H1 (cell line): ENCODE measurements around the gene GABRR1. TPM values are rescaled to one million over a fixed set of nuclear protein-coding genes. Genes with fewer than 3 reads are reported as not detected.

Source experiments
- E2F6 ChIP-seq: IDR thresholded peaks from 2 replicates; pipeline ENCODE4 v1.6.1; 2012; ENCODE audit warnings: inconsistent platforms
- EP300 ChIP-seq, 2 experiments: IDR thresholded peaks; 1 replicate in 1 of 2; 2 replicates in 1 of 2; pipeline ENCODE4 v1.6.1; 2011 to 2012; ENCODE audit warnings: low read depth in 2 of 2, low read length in 2 of 2, mild to moderate bottlenecking in 2 of 2, borderline replicate concordance in 1 of 2, inconsistent platforms in 1 of 2, moderate library complexity in 1 of 2
- HDAC6 ChIP-seq: IDR thresholded peaks from one replicate; pipeline ENCODE4 v1.7.1; 2012; ENCODE audit warnings: low read depth, mild to moderate bottlenecking, inconsistent platforms, low read length, moderate library complexity
- KDM5A ChIP-seq: fragments of 200-600 bp; IDR thresholded peaks from 2 replicates; pipeline ENCODE4 v1.7.1; 2012; ENCODE audit warnings: mild to moderate bottlenecking, low read length, inconsistent platforms, mixed read lengths
- POLR2AphosphoS5 ChIP-seq: IDR thresholded peaks from 2 replicates; pipeline ENCODE4 v1.6.1; 2011; ENCODE audit warnings: low read depth, low read length
- RFX5 ChIP-seq: IDR thresholded peaks from 2 replicates; pipeline ENCODE4 v1.6.1; 2011; ENCODE audit warnings: low read depth, low read length, improper control_type of control experiment, borderline replicate concordance
- polyA plus RNA-seq, 7 experiments: library from polyadenylated mRNA; depleted of rRNA in 3 of 7; stranded (reverse) in 5 of 7; unstranded in 2 of 7; fragments of >200 nt in 5 of 7; fragments of 200-250 nt in 2 of 7; gene quantifications; 1 replicate in 5 of 7; 2 replicates in 1 of 7; 4 replicates in 1 of 7; pipeline versions ENCODE4 v1.2.1 to v1.2.3, GENCODE V29; 2011 to 2013; ENCODE audit warnings: missing spikeins in 2 of 7, mixed read lengths in 2 of 7
- total RNA-seq: library from RNA; stranded (reverse); fragmentation: NEBNext Ultra II Directional; extraction: Animal tissue kit (Norgen Biotek cat#: 25700); gene quantifications from 2 replicates; pipeline ENCODE4 v1.2.1, GENCODE V29; 2021
- TF ChIP-seq, protein P1 (sequence below): fragments of 300-600 bp; sonication (generic); IDR thresholded peaks from 2 replicates; pipeline ENCODE4 v1.7.1; 2012; ENCODE audit warnings: low read length, moderate library complexity, mild to moderate bottlenecking, inconsistent platforms; ENCODE audit not compliant: insufficient replicate concordance

GABRR1 gene
- total and polyA plus RNA-seq, 2 of the 8 experiments (the other 6 are each of a cell fraction or from before 2014, with no cell fraction given) = 0.60 to 0.63 TPM

DNA sequence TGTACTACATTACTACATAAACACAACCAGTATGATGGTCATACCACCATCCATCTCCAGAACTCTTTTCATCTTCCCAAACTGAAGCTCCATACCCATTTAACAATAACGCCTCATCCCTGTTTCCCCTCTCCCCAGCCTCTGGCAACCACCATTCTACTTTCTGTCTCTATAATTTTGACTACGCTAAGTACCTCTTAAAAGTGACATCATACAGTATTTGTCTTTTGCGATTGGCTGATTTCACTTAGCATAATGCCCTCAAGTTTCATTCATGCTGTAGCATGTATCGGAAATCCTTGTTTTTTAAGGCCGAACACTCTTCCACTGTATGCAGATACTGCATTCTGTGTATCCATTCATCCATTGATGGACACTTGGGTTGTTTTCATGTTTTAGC, 29.7 kb downstream of the GABRR1 start (continued):
- TF ChIP-seq, protein P1, sequence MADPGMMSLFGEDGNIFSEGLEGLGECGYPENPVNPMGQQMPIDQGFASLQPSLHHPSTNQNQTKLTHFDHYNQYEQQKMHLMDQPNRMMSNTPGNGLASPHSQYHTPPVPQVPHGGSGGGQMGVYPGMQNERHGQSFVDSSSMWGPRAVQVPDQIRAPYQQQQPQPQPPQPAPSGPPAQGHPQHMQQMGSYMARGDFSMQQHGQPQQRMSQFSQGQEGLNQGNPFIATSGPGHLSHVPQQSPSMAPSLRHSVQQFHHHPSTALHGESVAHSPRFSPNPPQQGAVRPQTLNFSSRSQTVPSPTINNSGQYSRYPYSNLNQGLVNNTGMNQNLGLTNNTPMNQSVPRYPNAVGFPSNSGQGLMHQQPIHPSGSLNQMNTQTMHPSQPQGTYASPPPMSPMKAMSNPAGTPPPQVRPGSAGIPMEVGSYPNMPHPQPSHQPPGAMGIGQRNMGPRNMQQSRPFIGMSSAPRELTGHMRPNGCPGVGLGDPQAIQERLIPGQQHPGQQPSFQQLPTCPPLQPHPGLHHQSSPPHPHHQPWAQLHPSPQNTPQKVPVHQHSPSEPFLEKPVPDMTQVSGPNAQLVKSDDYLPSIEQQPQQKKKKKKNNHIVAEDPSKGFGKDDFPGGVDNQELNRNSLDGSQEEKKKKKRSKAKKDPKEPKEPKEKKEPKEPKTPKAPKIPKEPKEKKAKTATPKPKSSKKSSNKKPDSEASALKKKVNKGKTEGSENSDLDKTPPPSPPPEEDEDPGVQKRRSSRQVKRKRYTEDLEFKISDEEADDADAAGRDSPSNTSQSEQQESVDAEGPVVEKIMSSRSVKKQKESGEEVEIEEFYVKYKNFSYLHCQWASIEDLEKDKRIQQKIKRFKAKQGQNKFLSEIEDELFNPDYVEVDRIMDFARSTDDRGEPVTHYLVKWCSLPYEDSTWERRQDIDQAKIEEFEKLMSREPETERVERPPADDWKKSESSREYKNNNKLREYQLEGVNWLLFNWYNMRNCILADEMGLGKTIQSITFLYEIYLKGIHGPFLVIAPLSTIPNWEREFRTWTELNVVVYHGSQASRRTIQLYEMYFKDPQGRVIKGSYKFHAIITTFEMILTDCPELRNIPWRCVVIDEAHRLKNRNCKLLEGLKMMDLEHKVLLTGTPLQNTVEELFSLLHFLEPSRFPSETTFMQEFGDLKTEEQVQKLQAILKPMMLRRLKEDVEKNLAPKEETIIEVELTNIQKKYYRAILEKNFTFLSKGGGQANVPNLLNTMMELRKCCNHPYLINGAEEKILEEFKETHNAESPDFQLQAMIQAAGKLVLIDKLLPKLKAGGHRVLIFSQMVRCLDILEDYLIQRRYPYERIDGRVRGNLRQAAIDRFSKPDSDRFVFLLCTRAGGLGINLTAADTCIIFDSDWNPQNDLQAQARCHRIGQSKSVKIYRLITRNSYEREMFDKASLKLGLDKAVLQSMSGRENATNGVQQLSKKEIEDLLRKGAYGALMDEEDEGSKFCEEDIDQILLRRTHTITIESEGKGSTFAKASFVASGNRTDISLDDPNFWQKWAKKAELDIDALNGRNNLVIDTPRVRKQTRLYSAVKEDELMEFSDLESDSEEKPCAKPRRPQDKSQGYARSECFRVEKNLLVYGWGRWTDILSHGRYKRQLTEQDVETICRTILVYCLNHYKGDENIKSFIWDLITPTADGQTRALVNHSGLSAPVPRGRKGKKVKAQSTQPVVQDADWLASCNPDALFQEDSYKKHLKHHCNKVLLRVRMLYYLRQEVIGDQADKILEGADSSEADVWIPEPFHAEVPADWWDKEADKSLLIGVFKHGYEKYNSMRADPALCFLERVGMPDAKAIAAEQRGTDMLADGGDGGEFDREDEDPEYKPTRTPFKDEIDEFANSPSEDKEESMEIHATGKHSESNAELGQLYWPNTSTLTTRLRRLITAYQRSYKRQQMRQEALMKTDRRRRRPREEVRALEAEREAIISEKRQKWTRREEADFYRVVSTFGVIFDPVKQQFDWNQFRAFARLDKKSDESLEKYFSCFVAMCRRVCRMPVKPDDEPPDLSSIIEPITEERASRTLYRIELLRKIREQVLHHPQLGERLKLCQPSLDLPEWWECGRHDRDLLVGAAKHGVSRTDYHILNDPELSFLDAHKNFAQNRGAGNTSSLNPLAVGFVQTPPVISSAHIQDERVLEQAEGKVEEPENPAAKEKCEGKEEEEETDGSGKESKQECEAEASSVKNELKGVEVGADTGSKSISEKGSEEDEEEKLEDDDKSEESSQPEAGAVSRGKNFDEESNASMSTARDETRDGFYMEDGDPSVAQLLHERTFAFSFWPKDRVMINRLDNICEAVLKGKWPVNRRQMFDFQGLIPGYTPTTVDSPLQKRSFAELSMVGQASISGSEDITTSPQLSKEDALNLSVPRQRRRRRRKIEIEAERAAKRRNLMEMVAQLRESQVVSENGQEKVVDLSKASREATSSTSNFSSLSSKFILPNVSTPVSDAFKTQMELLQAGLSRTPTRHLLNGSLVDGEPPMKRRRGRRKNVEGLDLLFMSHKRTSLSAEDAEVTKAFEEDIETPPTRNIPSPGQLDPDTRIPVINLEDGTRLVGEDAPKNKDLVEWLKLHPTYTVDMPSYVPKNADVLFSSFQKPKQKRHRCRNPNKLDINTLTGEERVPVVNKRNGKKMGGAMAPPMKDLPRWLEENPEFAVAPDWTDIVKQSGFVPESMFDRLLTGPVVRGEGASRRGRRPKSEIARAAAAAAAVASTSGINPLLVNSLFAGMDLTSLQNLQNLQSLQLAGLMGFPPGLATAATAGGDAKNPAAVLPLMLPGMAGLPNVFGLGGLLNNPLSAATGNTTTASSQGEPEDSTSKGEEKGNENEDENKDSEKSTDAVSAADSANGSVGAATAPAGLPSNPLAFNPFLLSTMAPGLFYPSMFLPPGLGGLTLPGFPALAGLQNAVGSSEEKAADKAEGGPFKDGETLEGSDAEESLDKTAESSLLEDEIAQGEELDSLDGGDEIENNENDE = no peak
- no peak for TF ChIP-seq RFX5
- no peak for TF ChIP-seq POLR2AphosphoS5
- TF ChIP-seq EP300 (IDR thresholded peaks at IDR 0.05; ENCODE audit: borderline replicate concordance in 1 of 2, low read depth in 2 of 2, low read length in 2 of 2) = no peak
- no peak for TF ChIP-seq HDAC6
- TF ChIP-seq E2F6 = no peak
- no peak for TF ChIP-seq KDM5A
